GM21360 (cell line): ENCODE results near the gene PANK3.
A peak's percentile ranks its signal among the peaks of the same experiment; 100 is the strongest.

Experiments
- ATAC-seq: cut with Tn5 transposase; IDR thresholded peaks from one replicate; pipeline ENCODE4 v1.9.1; 2021; ENCODE audit warnings: mild to moderate bottlenecking, moderate library complexity; ENCODE audit not compliant: unreplicated experiment

Gene PANK3

DNA sequence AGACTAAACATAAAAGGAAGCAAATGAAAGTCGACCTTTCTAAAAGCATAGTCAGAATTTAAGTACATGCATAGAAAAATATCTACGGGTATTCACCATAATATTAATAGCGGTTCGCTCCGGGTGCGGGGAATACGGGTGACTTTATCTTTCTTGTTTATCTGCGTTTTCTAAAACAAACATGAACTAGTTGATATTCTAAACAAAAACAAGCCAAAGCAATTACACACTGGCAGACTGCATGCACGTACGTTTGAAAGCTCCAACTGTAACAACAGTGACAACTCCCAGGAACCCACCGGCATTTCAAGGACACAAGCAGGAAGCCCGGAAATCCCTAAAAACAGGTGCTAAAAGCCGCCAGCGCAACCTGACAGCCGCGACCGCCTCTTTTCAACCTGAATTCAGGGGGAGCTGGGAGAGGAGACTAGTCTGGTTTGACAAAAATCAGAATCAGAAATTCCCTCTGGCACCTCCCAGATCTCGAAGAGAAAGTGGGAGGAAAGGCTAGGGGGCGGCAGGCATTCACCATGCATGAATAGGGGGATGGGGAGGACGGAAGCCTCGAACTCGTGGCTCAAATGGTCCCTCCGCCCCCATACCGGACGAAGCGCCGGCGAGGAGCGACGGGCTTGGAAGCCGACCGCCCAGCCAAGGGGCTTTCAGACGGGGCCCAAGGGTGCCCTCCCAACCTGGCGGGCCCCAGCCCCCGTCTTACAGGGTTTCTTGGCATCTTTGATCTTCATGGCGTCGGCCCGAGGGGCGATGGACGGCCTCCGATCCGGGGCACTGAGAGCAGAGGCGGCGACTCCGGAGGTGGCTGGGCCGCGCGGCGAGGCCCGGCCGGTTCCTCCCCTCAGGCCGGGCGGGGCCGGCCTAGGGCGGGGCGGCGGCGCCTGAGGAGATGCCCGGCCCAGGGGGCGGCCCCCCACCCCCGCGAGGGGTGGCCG is at the start of gene PANK3:
Gene PANK3 (minus strand): TSS at position 831 of the 950 bp plus-strand sequence. CDS start 85 bp downstream, at position 746.
- peak; percentile 48 for ATAC-seq

DNA sequence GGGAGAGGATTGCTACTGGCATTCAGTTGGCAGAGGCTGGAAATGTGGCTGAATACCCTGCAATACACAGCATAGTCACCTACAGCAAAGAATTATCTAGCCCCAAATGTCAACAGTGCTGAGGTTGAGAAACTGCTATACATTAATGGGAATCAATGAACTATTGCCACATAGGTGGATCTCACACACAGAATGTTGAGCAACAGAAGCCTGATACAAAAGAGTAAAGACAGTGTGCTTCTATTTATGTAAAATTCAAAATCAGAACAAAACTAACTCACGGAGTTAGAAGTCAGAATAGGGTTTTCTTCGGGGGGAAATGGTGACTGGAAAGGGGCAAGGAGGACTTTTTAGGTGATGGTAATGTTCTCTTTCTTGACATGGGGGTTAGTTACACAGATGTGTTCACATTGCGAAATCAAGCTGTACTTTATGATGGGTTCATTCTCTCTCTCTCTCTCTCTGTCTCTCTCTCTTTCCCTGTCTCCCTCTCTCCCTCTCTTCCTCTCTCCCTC is 45.7 kb upstream of the PANK3 start:
- ATAC-seq, result no peak

DNA sequence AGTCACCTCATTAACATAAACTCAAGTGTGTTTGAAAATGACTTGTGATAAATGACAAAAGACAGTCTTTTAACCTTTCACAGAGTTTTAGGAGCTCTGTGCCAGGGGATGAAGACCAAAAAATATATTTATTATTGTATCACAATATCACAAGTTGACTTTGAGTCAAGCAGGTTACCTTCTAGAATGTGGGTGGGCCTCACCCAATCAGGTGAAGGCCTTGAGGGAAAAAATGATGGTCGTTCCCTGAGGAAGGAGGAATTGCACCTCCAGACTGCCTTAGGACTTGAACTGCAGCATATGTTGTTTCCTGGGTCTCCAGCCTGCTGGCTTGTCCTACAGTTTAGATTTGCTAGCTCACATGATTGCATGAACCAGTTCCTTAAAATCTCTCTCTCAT is 41.6 kb upstream of the PANK3 start:
- no peak for ATAC-seq

DNA sequence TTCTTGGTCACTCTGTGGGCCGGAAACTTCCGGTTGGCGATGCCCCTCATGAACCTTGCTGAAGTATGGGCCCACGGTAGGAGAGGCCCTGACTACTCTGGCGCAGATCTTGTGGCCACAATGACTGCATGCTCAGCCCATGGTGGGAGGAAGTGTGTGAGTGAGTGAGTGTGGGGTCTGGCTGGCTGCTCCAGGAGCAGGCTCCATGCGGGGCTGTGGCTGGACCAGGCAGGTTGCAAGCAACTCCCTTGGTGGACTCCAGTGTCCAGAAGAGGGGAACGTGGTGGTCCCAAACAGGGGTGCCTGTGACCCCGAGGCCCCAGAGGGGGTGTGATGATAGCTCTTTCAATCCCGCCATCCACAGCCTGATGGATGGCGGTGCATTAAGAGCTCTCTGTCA is 35.5 kb upstream of the PANK3 start:
- ATAC-seq, result no peak

DNA sequence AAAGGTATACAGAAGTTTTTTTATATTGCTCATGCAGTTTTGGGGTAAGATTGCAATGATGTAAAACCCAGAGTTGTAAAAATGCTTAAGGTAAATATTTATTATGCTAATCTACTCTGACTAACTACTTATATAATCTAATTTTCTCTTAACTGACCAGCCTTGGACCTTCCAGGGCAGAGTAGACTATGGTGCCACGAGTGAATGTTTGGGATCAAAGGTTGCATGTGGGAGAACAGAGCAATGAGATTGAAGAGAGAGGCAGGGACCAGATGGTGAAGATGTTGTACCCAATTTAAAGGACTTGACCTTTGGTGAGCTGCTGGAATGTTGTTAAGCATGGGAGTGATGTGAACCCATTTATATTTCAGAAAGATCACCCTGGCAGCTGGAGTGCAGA is 34.8 kb upstream of the PANK3 start:
- ATAC-seq, result no peak

DNA sequence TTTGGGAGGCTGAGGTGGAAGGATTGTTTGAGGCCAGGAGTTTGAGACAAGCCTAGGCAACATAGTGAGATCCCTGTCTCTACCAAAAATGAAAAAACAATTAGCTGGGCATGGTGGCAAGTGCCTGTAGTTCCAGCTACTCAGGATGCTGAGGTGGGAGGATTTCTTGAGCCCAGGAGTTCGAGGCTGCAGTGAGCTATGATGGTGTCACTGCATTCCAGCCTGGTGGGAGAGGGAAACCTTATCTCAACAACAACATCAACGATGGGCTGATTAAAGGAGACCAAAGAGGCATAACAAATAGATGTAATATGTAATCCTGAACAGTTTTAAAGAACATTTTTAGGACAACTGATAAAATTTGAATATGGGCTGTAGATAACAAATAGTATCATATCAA is 34.2 kb upstream of the PANK3 start:
- ATAC-seq, result no peak

DNA sequence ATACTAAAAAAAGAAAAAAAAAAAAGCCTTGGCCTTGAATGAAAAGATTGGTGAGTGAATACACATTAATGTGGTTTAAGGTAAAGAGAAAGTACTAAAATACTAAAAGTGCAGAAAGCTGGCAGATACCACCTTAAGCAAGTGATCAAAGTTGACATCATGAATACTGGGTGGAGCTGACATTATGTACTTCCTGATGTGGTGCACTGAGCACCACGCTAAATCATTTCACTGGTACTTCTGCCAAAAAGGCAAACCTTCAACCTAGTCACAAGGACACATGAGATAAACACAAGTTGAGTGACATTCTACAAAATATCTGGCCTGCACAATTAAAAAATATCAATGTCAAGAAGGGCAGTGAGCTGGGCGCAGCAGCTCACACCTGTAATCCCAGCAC is 33.8 kb upstream of the PANK3 start:
- ATAC-seq, result no peak

DNA sequence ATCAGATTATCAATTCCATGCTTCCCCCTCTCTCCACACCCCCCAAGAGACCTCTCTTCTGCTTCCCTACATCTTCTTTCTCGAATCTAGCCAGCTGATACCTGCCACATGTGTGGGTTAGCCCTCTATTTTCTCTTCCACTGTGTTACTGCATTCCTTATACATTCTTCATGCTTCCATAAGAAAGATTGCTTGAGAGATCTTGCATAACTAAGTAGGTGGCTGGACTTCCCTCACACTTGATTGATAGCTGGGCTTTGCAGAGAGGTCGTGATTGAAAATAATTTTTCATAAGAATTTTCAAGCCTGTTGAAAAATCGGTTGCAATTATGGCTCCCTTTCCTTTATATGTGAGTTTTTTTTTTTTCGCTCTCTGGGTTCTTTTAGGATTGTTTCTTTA is 33.0 kb upstream of the PANK3 start:
- ATAC-seq, result no peak

DNA sequence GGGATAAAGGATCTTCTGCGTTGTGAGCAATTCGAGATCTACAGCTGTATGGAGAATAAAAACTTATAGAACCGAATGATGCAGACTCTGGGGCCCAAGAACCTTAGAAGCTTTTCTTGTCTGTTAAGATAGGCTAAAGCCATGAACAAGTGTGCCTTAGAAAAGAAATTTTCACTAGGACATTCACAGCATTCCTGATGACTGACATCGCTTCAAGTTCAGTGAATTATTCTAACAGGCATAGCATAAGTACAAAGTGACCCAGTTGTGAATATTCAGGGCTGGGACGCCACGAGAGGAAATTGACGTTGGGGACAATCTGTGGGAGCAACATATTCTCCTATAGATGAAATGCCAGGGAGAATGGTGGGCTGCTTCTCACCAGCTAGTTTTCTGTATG is 32.0 kb upstream of the PANK3 start:
- no peak for ATAC-seq

DNA sequence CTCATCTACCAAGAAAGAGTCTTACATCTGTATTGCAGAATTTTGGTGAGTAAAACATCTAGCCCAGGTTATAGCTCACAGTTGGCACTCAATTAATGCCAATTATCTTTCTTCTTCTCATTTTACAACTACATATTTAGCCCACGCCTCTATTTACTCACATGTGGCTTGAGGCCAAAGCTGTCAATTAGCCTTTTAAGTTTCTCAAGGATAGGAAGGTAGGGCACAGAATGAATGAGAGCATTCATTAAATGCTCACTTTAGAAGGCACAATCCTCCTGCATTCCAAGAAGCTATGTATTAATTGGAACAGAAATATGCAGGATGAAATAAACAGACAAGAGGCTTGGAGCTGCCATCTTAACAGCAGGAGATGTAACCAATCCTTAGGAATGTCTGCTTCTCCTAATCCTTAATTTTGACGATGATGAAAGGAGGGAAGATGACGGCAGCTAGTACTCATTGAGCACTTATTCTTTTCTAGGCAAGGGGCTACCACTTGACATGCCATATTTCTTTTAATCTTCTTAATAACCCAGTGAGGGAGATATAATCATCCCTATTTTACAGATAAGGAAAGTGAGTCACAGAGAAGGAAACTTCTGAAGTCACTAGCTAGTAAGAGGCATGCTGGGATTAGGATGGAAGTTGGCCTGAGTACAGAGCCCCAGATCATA is 30.8 kb upstream of the PANK3 start:
- no peak for ATAC-seq

DNA sequence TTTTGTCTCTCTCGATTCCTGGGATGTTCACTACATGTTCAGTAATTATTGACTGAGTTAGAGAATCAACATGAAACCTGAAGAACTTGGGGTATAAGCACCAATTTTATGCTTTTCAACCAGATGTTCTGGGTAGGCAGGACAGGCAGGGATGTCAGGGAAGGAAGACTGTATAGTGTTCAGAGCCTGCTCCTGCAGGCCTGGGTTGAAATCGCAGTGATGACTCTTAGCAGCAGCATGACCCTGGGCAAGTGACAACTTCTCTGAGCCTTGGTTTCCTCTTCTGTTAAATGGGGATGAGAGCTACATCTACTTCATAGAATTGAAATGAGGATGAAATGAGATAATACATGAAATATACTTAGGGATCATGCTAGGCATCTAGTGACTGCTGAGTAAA is 29.7 kb upstream of the PANK3 start:
- no peak for ATAC-seq

DNA sequence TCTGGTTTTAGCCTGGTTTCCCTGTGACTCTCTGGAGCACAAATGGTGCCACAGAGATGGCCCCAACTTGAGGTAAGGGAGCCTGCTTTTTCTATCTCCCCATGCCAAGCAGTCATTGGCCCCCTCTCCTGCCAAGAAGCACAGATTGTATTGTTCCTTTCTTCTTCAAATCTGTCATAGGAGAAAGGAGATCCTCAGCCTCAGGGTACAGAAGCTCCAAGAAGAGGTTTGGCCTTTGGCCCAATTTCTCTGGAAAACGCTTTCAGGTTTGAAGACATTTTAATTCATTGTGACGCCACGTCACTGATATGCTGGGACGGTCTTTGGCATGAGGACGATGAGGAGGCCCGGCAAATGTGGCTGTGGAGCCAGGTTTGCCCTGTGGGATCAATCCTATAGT is 29.2 kb upstream of the PANK3 start:
- no peak for ATAC-seq

DNA sequence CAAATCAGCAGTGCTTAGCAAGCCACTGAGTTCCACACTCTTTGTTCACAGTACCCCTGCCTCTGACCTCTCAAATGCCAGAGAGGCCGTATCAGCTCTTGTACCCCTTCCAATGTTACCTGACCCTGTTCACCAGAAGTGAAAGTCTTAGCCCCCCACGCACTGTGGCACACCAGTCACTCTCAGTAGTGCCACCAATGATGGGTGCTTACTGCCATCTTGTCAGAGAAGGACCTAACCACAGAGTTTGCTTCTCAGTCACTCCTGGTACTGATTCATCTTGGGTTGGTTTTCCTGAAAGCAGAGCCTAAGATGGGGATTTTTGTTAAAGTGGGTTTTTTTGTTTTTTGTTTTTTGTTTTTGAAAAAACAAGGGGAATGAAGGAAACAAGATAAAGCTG is 28.8 kb upstream of the PANK3 start:
- ATAC-seq, result no peak

DNA sequence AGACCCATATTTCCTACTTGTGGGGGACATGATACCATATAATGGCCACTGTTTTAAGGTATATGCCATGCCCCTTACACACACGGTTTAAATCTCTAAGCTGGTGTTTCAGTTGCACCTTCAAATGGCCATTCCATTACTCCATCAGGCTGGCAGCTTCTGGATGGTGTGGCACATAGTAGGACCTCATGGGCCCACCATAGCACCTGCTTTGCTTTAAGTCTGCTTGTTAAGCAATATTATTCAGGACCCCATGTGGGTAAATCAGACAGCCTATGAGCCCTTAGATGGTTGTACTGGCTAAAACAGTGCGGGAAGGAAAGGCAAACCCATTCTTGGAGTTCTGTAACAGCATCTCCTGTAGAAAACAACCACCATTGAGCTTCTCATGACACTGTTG is 27.4 kb upstream of the PANK3 start:
- no peak for ATAC-seq

DNA sequence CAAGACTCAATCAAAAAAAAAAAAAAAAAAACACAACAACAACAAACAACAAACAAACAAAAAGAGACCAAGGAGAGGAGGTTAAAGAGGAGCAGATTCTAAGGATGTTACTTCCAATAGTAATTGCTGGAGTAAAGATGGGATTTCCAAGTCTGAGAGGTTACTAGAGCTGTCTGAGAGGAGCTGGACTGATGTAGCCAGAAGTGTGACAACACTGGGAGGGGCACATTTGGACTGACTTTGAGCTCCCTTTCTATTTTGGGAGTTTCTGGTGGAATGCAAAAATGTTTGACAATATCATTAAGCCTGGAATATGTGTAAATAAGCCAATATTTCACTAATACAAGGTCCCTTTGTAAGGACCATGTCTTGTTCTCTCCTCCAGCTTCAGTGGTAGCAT is 25.3 kb upstream of the PANK3 start:
- ATAC-seq, result no peak

DNA sequence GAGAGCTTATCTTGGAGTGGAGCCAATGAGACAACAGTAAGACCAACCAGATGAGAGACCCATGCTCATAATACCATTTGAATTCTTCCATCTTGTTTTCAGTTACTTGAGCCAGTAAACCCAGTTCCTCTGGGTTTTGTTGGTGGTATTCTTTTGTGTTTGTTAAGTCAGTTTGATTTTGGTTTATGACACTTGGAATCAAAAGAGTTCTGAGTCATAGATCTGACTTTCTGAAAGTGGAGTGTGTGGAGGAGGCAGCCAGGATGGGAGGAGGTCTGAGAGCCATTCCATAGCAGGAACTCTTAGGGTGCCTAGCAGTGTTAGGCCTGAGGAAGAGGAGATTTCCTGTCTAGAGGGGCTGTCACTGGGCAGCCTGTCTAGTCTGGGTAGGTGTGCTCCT is 24.6 kb upstream of the PANK3 start:
- no peak for ATAC-seq

DNA sequence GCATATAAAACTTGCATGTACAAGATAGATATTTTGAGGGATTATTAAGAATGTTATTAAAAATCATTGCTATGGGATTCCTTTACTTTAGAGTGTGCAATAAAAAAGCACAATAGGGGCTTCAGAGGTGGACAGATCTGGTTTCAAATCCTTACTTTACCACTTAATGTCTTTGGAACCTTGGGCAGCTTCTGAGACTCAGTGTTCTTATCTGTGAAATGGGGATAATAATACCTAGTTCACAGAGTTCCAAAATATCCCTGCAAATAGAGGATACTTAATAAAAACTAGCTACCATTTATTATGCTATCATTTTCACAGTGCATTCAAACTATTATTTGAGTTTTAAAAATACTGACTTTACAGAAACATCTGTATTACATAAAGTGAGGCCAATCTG is 23.3 kb upstream of the PANK3 start:
- ATAC-seq, result no peak

DNA sequence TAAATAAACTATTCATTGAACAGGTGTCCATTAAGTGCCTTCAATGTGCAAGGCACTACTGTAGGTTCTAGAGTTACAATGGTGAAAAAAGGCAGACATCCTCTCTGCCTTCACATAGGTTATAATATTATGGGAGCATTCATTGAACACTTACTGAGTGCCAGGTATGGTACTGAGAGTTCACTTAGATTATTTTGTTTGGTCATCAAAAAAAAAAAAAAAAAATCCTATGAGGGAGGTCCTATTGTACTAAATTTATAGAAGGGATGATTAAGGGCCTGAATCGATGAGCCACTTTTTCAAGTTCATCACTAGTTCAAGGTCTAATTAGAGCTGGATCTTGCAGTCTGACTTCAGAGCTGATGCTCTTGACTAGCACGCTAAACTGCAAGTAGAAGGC is 22.8 kb upstream of the PANK3 start:
- no peak for ATAC-seq

DNA sequence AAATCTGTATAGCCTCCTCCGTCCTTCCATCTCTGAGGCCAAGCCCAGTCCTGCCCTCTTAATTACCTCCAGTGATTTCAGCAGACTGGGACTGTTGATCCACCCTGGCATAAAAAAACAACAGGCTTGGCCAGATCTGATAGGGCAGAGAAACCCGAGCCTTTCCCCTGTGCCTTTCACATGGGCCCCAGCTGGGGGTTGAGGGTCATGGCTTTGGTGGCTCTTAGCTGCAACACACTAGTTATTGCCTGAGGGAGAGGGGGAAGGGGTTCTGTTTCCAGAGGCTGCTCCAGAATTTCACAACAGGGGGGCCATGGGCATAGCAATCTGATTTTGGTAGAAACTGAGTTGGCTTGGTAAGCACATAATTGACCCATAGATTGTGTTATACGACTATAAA is 21.2 kb upstream of the PANK3 start:
- ATAC-seq, result no peak

DNA sequence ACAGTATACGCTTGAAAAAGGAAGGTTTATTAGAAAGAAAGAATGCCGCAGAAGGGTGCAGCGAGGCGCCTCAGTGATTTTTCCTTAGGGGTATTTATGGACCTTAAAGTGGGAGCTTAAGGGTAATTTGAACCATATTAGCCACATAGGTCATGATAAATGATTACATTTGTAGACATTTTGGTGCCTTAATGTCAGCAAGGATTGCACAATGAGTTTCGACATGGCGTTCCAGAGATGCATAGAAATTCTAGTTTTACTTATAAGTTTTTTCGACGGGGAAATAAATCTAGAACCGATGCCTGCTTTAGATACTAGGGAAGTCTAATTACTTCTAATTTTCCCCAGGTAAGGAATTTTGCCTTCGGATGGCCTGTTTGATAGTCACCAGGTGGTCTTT is 20.7 kb upstream of the PANK3 start:
- no peak for ATAC-seq

DNA sequence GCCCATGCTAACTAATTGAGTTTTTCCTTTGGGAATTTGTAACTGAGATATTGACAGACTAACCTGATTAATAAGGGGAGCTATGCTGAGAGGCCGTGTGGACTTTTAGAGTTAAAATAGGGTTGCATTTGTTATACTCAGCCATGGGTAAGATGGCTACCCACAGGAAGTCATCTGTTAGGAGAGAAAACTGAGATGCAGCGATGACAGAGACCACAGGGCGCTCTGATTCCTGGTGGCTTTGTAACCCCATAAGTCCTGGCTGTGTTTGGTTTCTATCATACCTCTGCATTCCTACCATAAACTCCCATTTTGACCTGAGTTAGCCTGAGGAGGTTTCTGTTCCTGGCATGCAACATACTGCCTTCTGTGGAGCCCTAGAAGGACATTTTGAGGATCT is 19.5 kb upstream of the PANK3 start:
- ATAC-seq, result no peak

DNA sequence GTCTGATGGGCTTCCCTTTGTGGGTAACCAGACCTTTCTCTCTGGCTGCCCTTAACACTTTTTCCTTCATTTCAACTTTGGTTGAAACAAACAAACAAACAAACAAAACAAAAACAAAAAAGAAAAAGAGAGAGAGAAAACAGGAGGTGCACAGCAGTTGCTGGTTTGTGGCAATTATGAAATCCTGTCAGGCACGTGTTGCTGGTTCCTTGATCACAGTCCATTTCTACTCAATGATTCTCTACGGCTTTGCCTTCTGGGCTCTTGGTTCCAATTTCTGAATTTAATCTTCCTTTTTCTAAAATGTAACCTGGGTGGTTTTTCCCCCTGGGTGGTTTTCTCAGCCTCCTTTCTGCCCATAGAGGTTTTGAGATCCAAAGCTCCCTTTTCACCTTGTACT is 17.8 kb upstream of the PANK3 start:
- no peak for ATAC-seq
